Mesendoderm (in vitro differentiated cells): ENCODE results near the gene MAP3K12.

Experiments used
- DNase-seq: peaks from one replicate; pipeline ENCODE4 v3.0.0; 2013
- H2AK5ac ChIP-seq: 2 replicates; pipeline ENCODE4 v1.6.1; 2013; ENCODE audit warnings: low read length, inconsistent platforms
- H2BK120ac ChIP-seq: 2 replicates; pipeline ENCODE4 v1.6.1; 2013; ENCODE audit warnings: low read depth, mild to moderate bottlenecking, low read length, moderate library complexity, mixed read lengths
- H2BK15ac ChIP-seq: replicated peaks from 2 replicates; pipeline ENCODE4 v1.6.1; 2013; ENCODE audit warnings: low read depth, mild to moderate bottlenecking, moderate library complexity
- H2BK5ac ChIP-seq: 2 replicates; pipeline ENCODE4 v1.6.1; 2013; ENCODE audit warnings: low read length, inconsistent platforms
- H3K18ac ChIP-seq: 2 replicates; pipeline ENCODE4 v1.6.1; 2013; ENCODE audit warnings: mild to moderate bottlenecking, low read length, mixed read lengths
- H3K23ac ChIP-seq: one replicate; pipeline ENCODE4 v1.6.1; 2013; ENCODE audit warnings: low read length
- H3K27ac ChIP-seq: 2 replicates; pipeline ENCODE4 v1.5.1; 2013; ENCODE audit warnings: low read depth, mild to moderate bottlenecking, inconsistent platforms, low read length, moderate library complexity
- H3K27me3 ChIP-seq: 2 replicates; pipeline ENCODE4 v1.6.1; 2013; ENCODE audit warnings: low read length, control low read depth, mild to moderate bottlenecking, inconsistent platforms; ENCODE audit not compliant: insufficient read depth, poor library complexity
- H3K36me3 ChIP-seq: 2 replicates; pipeline ENCODE4 v1.6.1; 2013; ENCODE audit warnings: low read length, inconsistent platforms; ENCODE audit not compliant: control insufficient read depth, insufficient read depth
- H3K4ac ChIP-seq: one replicate; pipeline ENCODE4 v1.6.1; 2013; ENCODE audit warnings: low read depth, mild to moderate bottlenecking, low read length, moderate library complexity
- H3K4me1 ChIP-seq: 2 replicates; pipeline ENCODE4 v1.6.1; 2013; ENCODE audit warnings: low read depth, low read length, inconsistent platforms; ENCODE audit not compliant: control insufficient read depth
- H3K4me2 ChIP-seq: 2 replicates; pipeline ENCODE4 v1.6.1; 2013; ENCODE audit warnings: low read length
- H3K4me3 ChIP-seq: 2 replicates; pipeline ENCODE4 v1.5.1; 2013; ENCODE audit warnings: mild to moderate bottlenecking, low read length
- H3K56ac ChIP-seq: one replicate; pipeline ENCODE4 v1.6.1; 2013; ENCODE audit warnings: low read length
- H3K79me1 ChIP-seq: 2 replicates; pipeline ENCODE4 v1.6.1; 2013; ENCODE audit warnings: low read length, inconsistent platforms
- H3K79me2 ChIP-seq: 2 replicates; pipeline ENCODE4 v1.6.1; 2013; ENCODE audit warnings: mild to moderate bottlenecking, low read length; ENCODE audit not compliant: control insufficient read depth, insufficient read depth
- H3K9ac ChIP-seq: 2 replicates; pipeline ENCODE4 v1.6.1; 2013; ENCODE audit warnings: low read length, inconsistent platforms
- H4K5ac ChIP-seq: one replicate; pipeline ENCODE4 v1.6.1; 2013; ENCODE audit warnings: low read length
- H4K8ac ChIP-seq: one replicate; pipeline ENCODE4 v1.6.1; 2013; ENCODE audit warnings: low read depth, mild to moderate bottlenecking, control low read depth, low read length, moderate library complexity
- WGBS: extraction: QIAGEN DNeasy Blood & Tissue Kit; methylation state at CpG from one replicate; pipeline ENCODE4 v1.1.7; 2013; ENCODE audit warnings: low lambda C conversion rate, missing lambda C conversion rate; ENCODE audit not compliant: insufficient coverage; ENCODE audit errors: extremely low coverage; 5-methylcytosine and 5-hydroxymethylcytosine counted together

Gene MAP3K12

DNA sequence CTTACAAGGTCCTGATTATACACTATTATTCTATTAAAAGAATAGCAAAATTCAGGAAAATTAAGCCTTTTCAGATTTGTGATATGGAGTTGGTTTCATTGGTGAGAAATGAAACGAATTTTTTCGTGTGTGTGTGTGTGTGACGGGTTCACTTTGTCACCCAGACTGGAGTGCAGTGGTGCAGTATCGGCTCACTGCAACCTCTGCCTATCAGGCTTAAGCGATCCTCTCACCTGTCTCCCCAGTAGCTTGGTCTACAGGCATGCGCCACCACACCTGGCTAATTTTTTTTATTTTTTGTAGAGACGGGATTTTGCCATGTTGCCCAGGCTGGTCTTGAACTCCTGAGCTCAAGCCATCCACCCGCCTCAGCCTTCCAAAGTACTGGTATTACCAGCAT lies 37.7 kb downstream of the MAP3K12 start:
- H3K36me3 ChIP-seq: peaks cover 53% of the 10 kb centered on the region
- peaks cover 34% of the 10 kb centered on the region for H3K79me1 ChIP-seq
- no peak overlapping the region for H3K18ac ChIP-seq
- H3K4me2 ChIP-seq: no peak overlapping the region
- H4K5ac ChIP-seq: no peak overlapping the region
- no peak overlapping the region for H3K27ac ChIP-seq
- H2AK5ac ChIP-seq: no peak overlapping the region
- H4K8ac ChIP-seq: no peak overlapping the region
- H3K27me3 ChIP-seq: no peaks in the 10 kb centered on the region
- H2BK15ac ChIP-seq: no peak overlapping the region
- no peak overlapping the region for H2BK120ac ChIP-seq
- DNase-seq: no peak
- no peak overlapping the region for H3K4me3 ChIP-seq
- no peak overlapping the region for H3K56ac ChIP-seq
- no peak overlapping the region for H3K23ac ChIP-seq
- H2BK5ac ChIP-seq: no peak overlapping the region
- WGBS: 100% methylated on average over 3 of the region's 8 CpGs
- no peak overlapping the region for H3K9ac ChIP-seq
- peaks cover 2% of the 10 kb centered on the region for H3K4me1 ChIP-seq
- H3K4ac ChIP-seq: no peak overlapping the region
- peaks cover 56% of the 10 kb centered on the region for H3K79me2 ChIP-seq

- Histone ChIP-seq H2AK5ac (no peak overlapping the region), H3K27me3 (no peaks in the 10 kb centered on the region), H3K79me2 (peaks cover 57% of the 10 kb centered on the region), H3K56ac (no peak overlapping the region), H3K9ac (no peak overlapping the region), H3K79me1 (peaks cover 32% of the 10 kb centered on the region), H3K18ac (no peak overlapping the region), H3K4ac (no peak overlapping the region), H2BK5ac (no peak overlapping the region), H3K36me3 (peaks cover 50% of the 10 kb centered on the region), H3K27ac (no peak overlapping the region), H3K23ac (no peak overlapping the region), H4K5ac (no peak overlapping the region), H2BK120ac (no peak overlapping the region), H3K4me1 (peaks cover 2% of the 10 kb centered on the region), H4K8ac (no peak overlapping the region), H3K4me3 (no peak overlapping the region), H2BK15ac (no peak overlapping the region), H3K4me2 (no peak overlapping the region)
- DNase-seq: no peak
- no CpG with 5 or more reads among the region's 3 CpGs for WGBS
Measured at GRCh38 chr12:53461059-53461458, 38.2 kb downstream of the MAP3K12 start.

DNA sequence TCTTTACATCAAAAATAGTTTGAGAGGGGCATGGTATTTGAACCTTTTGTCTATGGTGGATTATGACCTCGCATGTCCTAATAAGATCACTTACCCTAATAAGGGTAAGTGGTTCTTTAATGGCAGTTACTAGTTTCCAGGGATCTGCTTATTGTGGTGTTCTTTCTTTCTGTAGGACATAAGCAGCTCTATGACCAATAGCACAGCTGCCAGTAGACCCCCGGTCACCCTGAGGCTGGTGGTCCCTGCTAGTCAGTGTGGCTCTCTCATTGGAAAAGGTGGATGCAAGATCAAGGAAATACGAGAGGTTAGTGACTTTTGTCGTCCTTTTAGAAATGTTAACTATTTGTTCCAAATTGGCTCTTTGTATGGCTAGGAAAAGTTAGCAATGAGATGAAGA lies 40.2 kb downstream of the MAP3K12 start:
- no peak overlapping the region for H3K56ac ChIP-seq
- WGBS: no CpG with 5 or more reads among the region's 4 CpGs
- H3K27ac ChIP-seq: no peak overlapping the region
- H3K4me2 ChIP-seq: no peak overlapping the region
- no peak overlapping the region for H4K8ac ChIP-seq
- H3K79me2 ChIP-seq: peaks cover 62% of the 10 kb centered on the region
- no peak overlapping the region for H3K4me3 ChIP-seq
- H2BK15ac ChIP-seq: no peak overlapping the region
- no peaks in the 10 kb centered on the region for H3K27me3 ChIP-seq
- H3K36me3 ChIP-seq: peaks cover 47% of the 10 kb centered on the region
- no peak overlapping the region for H2AK5ac ChIP-seq
- H3K23ac ChIP-seq: no peak overlapping the region
- H3K18ac ChIP-seq: no peak overlapping the region
- DNase-seq: no peak
- no peak overlapping the region for H3K9ac ChIP-seq
- peaks cover 4% of the 10 kb centered on the region for H3K4me1 ChIP-seq
- no peak overlapping the region for H3K4ac ChIP-seq
- no peak overlapping the region for H2BK120ac ChIP-seq
- no peak overlapping the region for H2BK5ac ChIP-seq
- H4K5ac ChIP-seq: no peak overlapping the region
- peaks cover 35% of the 10 kb centered on the region for H3K79me1 ChIP-seq

DNA sequence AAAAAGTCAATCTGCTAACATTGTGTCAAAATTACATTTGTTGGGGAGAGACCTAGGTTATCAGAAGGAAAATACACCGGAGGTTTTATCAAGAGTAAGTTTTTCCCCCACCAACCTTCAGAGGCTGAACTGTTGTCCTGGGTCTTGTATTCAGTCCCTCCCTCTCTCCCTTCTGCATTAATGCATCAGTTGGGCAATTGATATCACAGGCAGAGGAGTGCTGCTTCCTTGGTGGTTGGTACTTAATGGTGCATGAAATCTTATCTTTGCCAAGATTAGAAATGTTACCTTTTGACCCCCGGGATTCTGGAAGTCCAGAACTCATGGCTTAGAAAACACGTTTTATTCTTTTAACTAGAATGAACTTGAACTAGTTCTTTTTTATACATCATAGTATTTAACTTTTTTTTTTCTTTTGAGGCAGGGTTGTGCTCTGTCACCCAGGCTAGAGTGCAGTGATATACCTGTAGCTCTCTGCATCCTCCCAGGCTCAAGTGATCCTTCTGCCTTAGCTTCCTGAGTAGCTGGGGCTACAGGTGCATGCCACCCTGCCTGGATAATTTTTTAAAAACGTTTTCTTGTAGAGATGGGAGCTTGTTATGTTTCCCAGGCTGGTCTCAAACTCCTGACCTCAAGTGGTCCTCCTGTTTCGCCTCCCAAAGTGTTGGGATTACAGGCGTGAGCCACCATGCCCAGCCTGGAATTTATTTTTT lies 42.4 kb downstream of the MAP3K12 start:
- H3K9ac ChIP-seq: no peak overlapping the region
- H3K36me3 ChIP-seq: peaks cover 33% of the 10 kb centered on the region
- no peak overlapping the region for H2AK5ac ChIP-seq
- no peak for DNase-seq
- WGBS: no CpG with 5 or more reads among the region's 6 CpGs
- H4K8ac ChIP-seq: no peak overlapping the region
- H3K79me1 ChIP-seq: peaks cover 22% of the 10 kb centered on the region
- no peak overlapping the region for H2BK15ac ChIP-seq
- no peak overlapping the region for H4K5ac ChIP-seq
- no peak overlapping the region for H3K18ac ChIP-seq
- H2BK5ac ChIP-seq: no peak overlapping the region
- no peak overlapping the region for H3K56ac ChIP-seq
- no peaks in the 10 kb centered on the region for H3K27me3 ChIP-seq
- H3K4me1 ChIP-seq: peaks cover 4% of the 10 kb centered on the region
- H2BK120ac ChIP-seq: no peak overlapping the region
- H3K23ac ChIP-seq: no peak overlapping the region
- H3K79me2 ChIP-seq: peaks cover 66% of the 10 kb centered on the region
- H3K4ac ChIP-seq: no peak overlapping the region
- H3K27ac ChIP-seq: no peak overlapping the region
- H3K4me3 ChIP-seq: no peak overlapping the region
- no peak overlapping the region for H3K4me2 ChIP-seq

GRCh38 chr12:53454707-53455106 lies 44.6 kb downstream of the MAP3K12 start:
- Histone ChIP-seq H3K79me2 (peaks cover 52% of the 10 kb centered on the region), H3K56ac (peak overlapping the region; percentile 18), H2BK15ac (no peak overlapping the region), H4K8ac (no peak overlapping the region), H3K23ac (no peak overlapping the region), H3K9ac (peak overlapping the region; percentile 26), H2AK5ac (no peak overlapping the region), H3K4ac (no peak overlapping the region), H2BK5ac (no peak overlapping the region), H2BK120ac (no peak overlapping the region), H3K4me1 (peaks cover 4% of the 10 kb centered on the region), H3K36me3 (peaks cover 23% of the 10 kb centered on the region), H3K4me3 (no peak overlapping the region), H3K27me3 (no peaks in the 10 kb centered on the region), H3K18ac (no peak overlapping the region), H4K5ac (no peak overlapping the region), H3K79me1 (peaks cover 20% of the 10 kb centered on the region), H3K27ac (no peak overlapping the region), H3K4me2 (peak overlapping the region; percentile 19)
- WGBS: no CpG with 5 or more reads among the region's 3 CpGs
- peak; percentile 56 for DNase-seq
